ENCODE measurements around the gene OOSP4B. TPM values are rescaled to one million over a fixed set of nuclear protein-coding genes. Genes with fewer than 3 reads are reported as not detected.

Gene OOSP4B
- total and polyA plus RNA-seq, 2 of the 4 experiments (the other 2 are of a cell fraction) = not detected

Other genes with a start within 250 kb of the OOSP4B start
- 43.9 and 56.9 TPM in 2 replicates for gene MRPL16, start 206.4 kb upstream of the OOSP4B start, total RNA-seq (2012; rRNA removed)
- 64.5 and 71.3 TPM in 2 replicates for gene MRPL16, start 206.4 kb upstream of the OOSP4B start, polyA plus RNA-seq (2012; rRNA removed)
- gene CBLIF, start 171.7 kb upstream of the OOSP4B start, total RNA-seq (2012; rRNA removed) = not detected in 2 replicates
- not detected in 2 replicates for gene CBLIF, start 171.7 kb upstream of the OOSP4B start, polyA plus RNA-seq (2012; rRNA removed)
- not detected in 2 replicates for gene TCN1, start 150.7 kb upstream of the OOSP4B start, total RNA-seq (2012; rRNA removed)
- not detected in 2 replicates for gene TCN1, start 150.7 kb upstream of the OOSP4B start, polyA plus RNA-seq (2012; rRNA removed)
- not detected in 2 replicates for gene OOSP3, start 138.4 kb upstream of the OOSP4B start, total RNA-seq (2012; rRNA removed)
- not detected in 2 replicates for gene OOSP3, start 138.4 kb upstream of the OOSP4B start, polyA plus RNA-seq (2012; rRNA removed)
- gene OOSP1, start 78.7 kb upstream of the OOSP4B start, total RNA-seq (2012; rRNA removed) = not detected in 2 replicates
- not detected in 2 replicates for gene OOSP1, start 78.7 kb upstream of the OOSP4B start, polyA plus RNA-seq (2012; rRNA removed)
- gene OOSP4A, start 53.1 kb upstream of the OOSP4B start, total RNA-seq (2012; rRNA removed) = not detected in 2 replicates
- not detected in 2 replicates for gene OOSP4A, start 53.1 kb upstream of the OOSP4B start, polyA plus RNA-seq (2012; rRNA removed)
- gene OOSP2, start 23.2 kb downstream of the OOSP4B start, total RNA-seq (2012; rRNA removed) = not detected in 2 replicates
- gene OOSP2, start 23.2 kb downstream of the OOSP4B start, polyA plus RNA-seq (2012; rRNA removed) = not detected in 2 replicates
- not detected in 2 replicates for gene MS4A3, start 39.5 kb downstream of the OOSP4B start, total RNA-seq (2012; rRNA removed)
- gene MS4A3, start 39.5 kb downstream of the OOSP4B start, polyA plus RNA-seq (2012; rRNA removed) = not detected in 2 replicates
- gene MS4A2, start 71.5 kb downstream of the OOSP4B start, total RNA-seq (2012; rRNA removed) = not detected in 2 replicates
- gene MS4A2, start 71.5 kb downstream of the OOSP4B start, polyA plus RNA-seq (2012; rRNA removed) = not detected in 2 replicates
- gene MS4A6A, start 165.9 kb downstream of the OOSP4B start, total RNA-seq (2012; rRNA removed) = not detected in 2 replicates
- not detected in 2 replicates for gene MS4A6A, start 165.9 kb downstream of the OOSP4B start, polyA plus RNA-seq (2012; rRNA removed)
- gene MS4A4E, start 226.0 kb downstream of the OOSP4B start, total RNA-seq (2012; rRNA removed) = not detected in 2 replicates
- gene MS4A4E, start 226.0 kb downstream of the OOSP4B start, polyA plus RNA-seq (2012; rRNA removed) = not detected in 2 replicates